ENCODE measurements around the gene UBL4A.

The UBL4A gene

GRCh38 chrX:154495472-154495922 is 9.1 kb upstream of the UBL4A start:
- Histone ChIP-seq H3K27me3 (ENCODE audit: control insufficient read depth, insufficient read depth, low read length) (no peaks in the 10 kb centered on the region), H3K27ac (no peak overlapping the region)

DNA sequence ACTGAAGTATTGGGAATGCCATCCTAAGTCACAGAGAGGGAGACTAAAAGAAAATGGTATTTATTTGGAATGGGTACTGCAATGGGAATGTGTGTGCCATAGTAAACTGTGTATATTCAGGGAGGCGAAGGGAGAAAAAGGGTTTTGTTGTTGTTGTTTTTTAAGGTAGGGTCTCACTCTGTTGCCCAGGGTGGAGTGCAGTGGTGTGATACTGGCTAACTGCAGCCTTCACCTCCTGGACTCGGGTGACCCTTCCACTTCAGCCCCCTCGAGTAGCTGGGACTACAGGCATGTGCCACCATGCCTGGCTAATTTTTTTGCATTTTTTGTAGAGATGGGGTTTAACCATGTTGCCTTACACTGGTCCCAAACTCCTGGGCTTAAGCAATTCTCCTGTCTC is 8.3 kb upstream of the UBL4A start:
- TF ChIP-seq, protein P1, sequence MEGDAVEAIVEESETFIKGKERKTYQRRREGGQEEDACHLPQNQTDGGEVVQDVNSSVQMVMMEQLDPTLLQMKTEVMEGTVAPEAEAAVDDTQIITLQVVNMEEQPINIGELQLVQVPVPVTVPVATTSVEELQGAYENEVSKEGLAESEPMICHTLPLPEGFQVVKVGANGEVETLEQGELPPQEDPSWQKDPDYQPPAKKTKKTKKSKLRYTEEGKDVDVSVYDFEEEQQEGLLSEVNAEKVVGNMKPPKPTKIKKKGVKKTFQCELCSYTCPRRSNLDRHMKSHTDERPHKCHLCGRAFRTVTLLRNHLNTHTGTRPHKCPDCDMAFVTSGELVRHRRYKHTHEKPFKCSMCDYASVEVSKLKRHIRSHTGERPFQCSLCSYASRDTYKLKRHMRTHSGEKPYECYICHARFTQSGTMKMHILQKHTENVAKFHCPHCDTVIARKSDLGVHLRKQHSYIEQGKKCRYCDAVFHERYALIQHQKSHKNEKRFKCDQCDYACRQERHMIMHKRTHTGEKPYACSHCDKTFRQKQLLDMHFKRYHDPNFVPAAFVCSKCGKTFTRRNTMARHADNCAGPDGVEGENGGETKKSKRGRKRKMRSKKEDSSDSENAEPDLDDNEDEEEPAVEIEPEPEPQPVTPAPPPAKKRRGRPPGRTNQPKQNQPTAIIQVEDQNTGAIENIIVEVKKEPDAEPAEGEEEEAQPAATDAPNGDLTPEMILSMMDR (IDR thresholded peaks at IDR 0.05): no peak
- Histone ChIP-seq H3K27ac (no peak overlapping the region), H3K4me2 (ENCODE audit: low read length) (no peak overlapping the region), H3K4me1 (no peaks in the 10 kb centered on the region), H2AFZ (no peak overlapping the region), H3K9ac (no peak overlapping the region), H3K79me2 (no peaks in the 10 kb centered on the region), H3K4me3 (ENCODE audit: low read depth, low read length) (no peak overlapping the region), H3K36me3 (ENCODE audit: control insufficient read depth, insufficient read depth, low read length) (no peaks in the 10 kb centered on the region), H3K9me3 (ENCODE audit: control insufficient read depth, low read length) (no peaks in the 10 kb centered on the region), H3K27me3 (ENCODE audit: control insufficient read depth, insufficient read depth, low read length) (no peaks in the 10 kb centered on the region)

More at GRCh38 chrX:154495472-154495922, 9.1 kb upstream of the UBL4A start:
- Histone ChIP-seq H3K36me3 (ENCODE audit: control insufficient read depth, insufficient read depth, low read length) (no peaks in the 10 kb centered on the region), H3K4me1 (no peaks in the 10 kb centered on the region), H2AFZ (no peak overlapping the region), H3K9me3 (ENCODE audit: control insufficient read depth, low read length) (no peaks in the 10 kb centered on the region), H3K4me2 (ENCODE audit: low read length) (no peak overlapping the region), H3K4me3 (ENCODE audit: low read depth, low read length) (no peak overlapping the region), H3K79me2 (no peaks in the 10 kb centered on the region), H3K9ac (no peak overlapping the region)
- TF ChIP-seq, protein P1 (IDR thresholded peaks at IDR 0.05): no peak

DNA sequence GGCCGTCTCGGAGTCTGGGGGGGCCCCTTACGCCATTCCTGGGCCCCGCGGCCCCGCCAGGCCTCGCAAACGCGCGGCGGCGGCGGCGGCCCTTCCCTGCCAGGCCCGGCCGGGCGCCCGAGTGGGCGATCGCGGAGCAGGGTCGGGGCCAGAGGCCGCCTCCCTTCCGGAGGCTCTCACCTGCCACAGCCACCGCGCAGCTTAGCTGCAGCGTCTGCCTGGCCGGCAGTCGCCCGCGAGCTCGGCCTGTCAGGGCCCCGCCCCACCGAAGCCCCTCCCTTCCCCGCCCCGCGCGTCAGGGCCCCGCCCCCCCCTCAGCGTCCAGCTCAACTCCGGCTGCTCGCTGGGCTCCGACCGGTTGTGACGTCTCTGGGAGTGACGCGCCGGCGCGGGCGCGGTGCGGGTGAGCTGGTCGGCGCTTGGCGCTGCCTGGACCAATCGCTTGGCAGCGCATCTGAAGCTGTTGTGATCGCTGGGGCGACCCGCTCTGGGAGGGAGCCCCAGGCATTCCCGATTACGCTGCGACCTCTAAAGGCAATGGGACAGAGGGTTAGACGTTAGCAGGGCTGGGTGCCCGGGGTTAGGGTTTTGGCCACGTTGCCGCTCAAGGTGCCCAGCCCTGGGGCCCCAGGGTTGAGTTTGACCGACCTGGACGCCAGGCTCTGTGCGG is 4.1 kb upstream of the UBL4A start, which contains the start of gene SLC10A3:
Gene SLC10A3 (minus strand): TSS at position 216 of the 670 bp plus-strand sequence. CDS start 1,689 bp downstream, outside the sequence.
- H3K9ac ChIP-seq: no peak within 1 kb of the TSS
- H3K4me3 ChIP-seq (ENCODE audit: low read depth, low read length): peak within 1 kb of the TSS; percentile 61
- H3K36me3 ChIP-seq (ENCODE audit: control insufficient read depth, insufficient read depth, low read length): no peaks in the 10 kb centered on the region
- H3K4me2 ChIP-seq (ENCODE audit: low read length): peak within 1 kb of the TSS; percentile 81
- H3K9me3 ChIP-seq (ENCODE audit: control insufficient read depth, low read length): no peaks in the 10 kb centered on the region
- peak within 1 kb of the TSS; percentile 77 for H2AFZ ChIP-seq
- TF ChIP-seq, protein P1 (IDR thresholded peaks at IDR 0.05): no peak
- H3K27me3 ChIP-seq (ENCODE audit: control insufficient read depth, insufficient read depth, low read length): no peaks in the 10 kb centered on the region
- H3K27ac ChIP-seq: peak within 1 kb of the TSS; percentile 86
- no peaks in the 10 kb centered on the region for H3K4me1 ChIP-seq
- H3K79me2 ChIP-seq: no peaks in the 10 kb centered on the region

DNA sequence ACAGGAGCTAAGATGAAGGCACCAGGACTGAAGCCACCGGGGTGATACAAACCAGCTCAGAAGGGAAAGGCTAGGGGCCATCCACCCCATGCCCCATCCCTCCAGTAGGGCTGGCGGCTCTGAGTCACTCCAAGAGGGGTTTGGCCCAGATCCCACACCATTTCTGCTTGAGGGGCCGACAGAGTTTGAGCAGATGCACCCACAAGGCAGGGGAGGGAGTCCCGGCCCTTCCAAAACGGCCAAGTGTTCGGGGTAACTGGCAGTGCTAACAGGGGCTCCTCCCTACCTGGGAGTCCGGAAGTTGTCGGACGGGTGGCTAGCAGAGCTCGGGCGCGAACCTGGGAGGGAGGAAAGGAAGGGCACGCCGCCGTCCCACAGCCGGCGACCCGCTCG is 3.6 kb upstream of the UBL4A start:
- peak overlapping the region; percentile 56 for H2AFZ ChIP-seq
- peak overlapping the region; percentile 81 for H3K4me2 ChIP-seq (ENCODE audit: low read length)
- no peak overlapping the region for H3K9ac ChIP-seq
- no peaks in the 10 kb centered on the region for H3K79me2 ChIP-seq
- H3K9me3 ChIP-seq (ENCODE audit: control insufficient read depth, low read length): no peaks in the 10 kb centered on the region
- TF ChIP-seq, protein P1 (IDR thresholded peaks at IDR 0.05): no peak
- no peaks in the 10 kb centered on the region for H3K4me1 ChIP-seq
- no peaks in the 10 kb centered on the region for H3K36me3 ChIP-seq (ENCODE audit: control insufficient read depth, insufficient read depth, low read length)
- H3K27ac ChIP-seq: peak overlapping the region; percentile 70
- no peaks in the 10 kb centered on the region for H3K27me3 ChIP-seq (ENCODE audit: control insufficient read depth, insufficient read depth, low read length)
- H3K4me3 ChIP-seq (ENCODE audit: low read depth, low read length): peak overlapping the region; percentile 59

- TF ChIP-seq, protein P1 (IDR thresholded peaks at IDR 0.05): no peak
- Histone ChIP-seq H3K4me3 (ENCODE audit: low read depth, low read length) (no peak overlapping the region), H3K9me3 (ENCODE audit: control insufficient read depth, low read length) (no peaks in the 10 kb centered on the region), H2AFZ (no peak overlapping the region), H3K9ac (no peak overlapping the region), H3K27me3 (ENCODE audit: control insufficient read depth, insufficient read depth, low read length) (no peaks in the 10 kb centered on the region), H3K79me2 (no peaks in the 10 kb centered on the region), H3K27ac (peak overlapping the region; percentile 70), H3K4me2 (ENCODE audit: low read length) (peak overlapping the region; percentile 81), H3K4me1 (no peaks in the 10 kb centered on the region), H3K36me3 (ENCODE audit: control insufficient read depth, insufficient read depth, low read length) (no peaks in the 10 kb centered on the region)
Observed at GRCh38 chrX:154489182-154489581, 2.8 kb upstream of the UBL4A start.

Data from parathyroid adenoma (tissue), 2 donors.